Measurements from ENCODE around the gene ITGBL1. TPM values are rescaled to one million over a fixed set of nuclear protein-coding genes. Genes with fewer than 3 reads are reported as not detected.

Gene ITGBL1
- total and polyA plus RNA-seq, 2 of the 4 experiments (the other 2 are of a cell fraction) = 22.2 to 24.2 TPM

DNA sequence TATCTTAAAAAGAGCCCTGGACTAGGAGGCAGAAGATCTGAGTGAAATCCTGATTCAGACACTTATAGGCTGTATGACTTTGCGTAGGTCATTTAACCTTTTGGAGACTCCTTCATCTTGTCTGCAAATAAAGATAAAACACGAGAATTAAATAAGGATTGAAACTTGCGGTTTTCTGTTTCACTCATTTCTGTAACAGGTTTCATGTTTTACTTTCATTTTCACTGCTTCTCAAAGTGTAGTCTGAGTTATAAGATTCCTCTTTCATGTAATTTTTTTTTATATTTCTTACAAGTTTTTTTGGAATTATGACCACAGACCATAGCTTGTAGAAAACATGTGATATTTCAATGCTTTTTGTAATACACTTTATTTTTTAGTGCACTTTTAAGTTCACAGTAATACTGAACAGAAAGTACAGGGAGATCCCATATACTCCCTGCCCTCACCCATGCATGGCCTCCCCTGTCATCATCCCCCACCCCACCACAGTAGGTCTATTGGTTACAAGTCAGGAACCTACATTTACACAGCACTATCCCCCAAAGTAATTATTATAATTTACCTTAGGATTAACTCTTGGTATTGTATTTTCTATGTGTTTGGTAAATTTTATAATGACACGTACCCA, 174.6 kb downstream of the ITGBL1 start:
- TF ChIP-seq BHLHE40 (IDR thresholded peaks at IDR 0.05; ENCODE audit: low read depth, low read length) (no peak), CHD1 (IDR thresholded peaks at IDR 0.05; ENCODE audit: low read depth, low read length) (no peak), MAFK (IDR thresholded peaks at IDR 0.05; ENCODE audit: low read depth, low read length) (no peak), SMC3 (IDR thresholded peaks at IDR 0.05; ENCODE audit: low read depth, low read length) (no peak), CEBPB (IDR thresholded peaks at IDR 0.05; ENCODE audit: low read depth, low read length) (no peak), MXI1 (IDR thresholded peaks at IDR 0.05; ENCODE audit: borderline replicate concordance, low read depth, low read length) (no peak), RFX5 (IDR thresholded peaks at IDR 0.05; ENCODE audit: low read depth, low read length) (no peak), FOS (IDR thresholded peaks at IDR 0.05; ENCODE audit: low read depth, low read length) (no peak), RAD21 (IDR thresholded peaks at IDR 0.05; ENCODE audit: low read length) (no peak), RCOR1 (IDR thresholded peaks at IDR 0.05; ENCODE audit: insufficient replicate concordance, low read length) (no peak), NFE2L2 (IDR thresholded peaks at IDR 0.05; ENCODE audit: low read depth, low read length) (no peak), POLR2A (IDR thresholded peaks at IDR 0.05; ENCODE audit: low read depth, low read length) (no peak)
- TF ChIP-seq, protein P1, sequence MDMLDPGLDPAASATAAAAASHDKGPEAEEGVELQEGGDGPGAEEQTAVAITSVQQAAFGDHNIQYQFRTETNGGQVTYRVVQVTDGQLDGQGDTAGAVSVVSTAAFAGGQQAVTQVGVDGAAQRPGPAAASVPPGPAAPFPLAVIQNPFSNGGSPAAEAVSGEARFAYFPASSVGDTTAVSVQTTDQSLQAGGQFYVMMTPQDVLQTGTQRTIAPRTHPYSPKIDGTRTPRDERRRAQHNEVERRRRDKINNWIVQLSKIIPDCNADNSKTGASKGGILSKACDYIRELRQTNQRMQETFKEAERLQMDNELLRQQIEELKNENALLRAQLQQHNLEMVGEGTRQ (IDR thresholded peaks at IDR 0.05; ENCODE audit: low read depth, low read length) = no peak
- TF ChIP-seq, protein P2, sequence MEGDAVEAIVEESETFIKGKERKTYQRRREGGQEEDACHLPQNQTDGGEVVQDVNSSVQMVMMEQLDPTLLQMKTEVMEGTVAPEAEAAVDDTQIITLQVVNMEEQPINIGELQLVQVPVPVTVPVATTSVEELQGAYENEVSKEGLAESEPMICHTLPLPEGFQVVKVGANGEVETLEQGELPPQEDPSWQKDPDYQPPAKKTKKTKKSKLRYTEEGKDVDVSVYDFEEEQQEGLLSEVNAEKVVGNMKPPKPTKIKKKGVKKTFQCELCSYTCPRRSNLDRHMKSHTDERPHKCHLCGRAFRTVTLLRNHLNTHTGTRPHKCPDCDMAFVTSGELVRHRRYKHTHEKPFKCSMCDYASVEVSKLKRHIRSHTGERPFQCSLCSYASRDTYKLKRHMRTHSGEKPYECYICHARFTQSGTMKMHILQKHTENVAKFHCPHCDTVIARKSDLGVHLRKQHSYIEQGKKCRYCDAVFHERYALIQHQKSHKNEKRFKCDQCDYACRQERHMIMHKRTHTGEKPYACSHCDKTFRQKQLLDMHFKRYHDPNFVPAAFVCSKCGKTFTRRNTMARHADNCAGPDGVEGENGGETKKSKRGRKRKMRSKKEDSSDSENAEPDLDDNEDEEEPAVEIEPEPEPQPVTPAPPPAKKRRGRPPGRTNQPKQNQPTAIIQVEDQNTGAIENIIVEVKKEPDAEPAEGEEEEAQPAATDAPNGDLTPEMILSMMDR (conservative IDR thresholded peaks at IDR 0.05; ENCODE audit: low read depth, low read length) = no peak
- Histone ChIP-seq H4K20me1 (ENCODE audit: insufficient read depth, low read length) (no peaks in the 10 kb centered on the region), H3K79me1 (ENCODE audit: low read depth in 1 of 2, low read length in 2 of 2) (no peaks in the 10 kb centered on the region), H2BK5ac (ENCODE audit: low read depth, low read length, poor library complexity, severe bottlenecking) (peak overlapping the region; percentile 60), H3K4me2 (ENCODE audit: low read depth, low read length) (peak overlapping the region; percentile 99), H4K8ac (ENCODE audit: low read depth in 2 of 2, low read length in 2 of 2) (peak overlapping the region in 1 of 2 experiments; percentile 80; a peak in 2 of 4 replicates), H2AK5ac (ENCODE audit: low read depth, low read length) (no peak overlapping the region), H3K4me3 (ENCODE audit: insufficient read depth, low read depth, low read length) (peak overlapping the region; percentile 25; the same call in 1 of the 2 replicates), H3K4ac (ENCODE audit: low read depth, low read length) (no peak overlapping the region), H4K91ac (ENCODE audit: insufficient read depth, low read depth, low read length) (no peak overlapping the region), H3K9me1 (ENCODE audit: insufficient read depth, low read length) (0 out of 2 replicates have a peak, but pooled peaks cover 3% of the 10 kb centered on the region), H2AK9ac (replicated peaks; ENCODE audit: low read depth, low read length, poor library complexity) (no peak overlapping the region), H3K4me1 (ENCODE audit: control insufficient read depth, insufficient read depth, low read length) (peaks cover 4% of the 10 kb centered on the region; the same call in 1 of the 2 replicates), H3K27me3 (ENCODE audit: control insufficient read depth, insufficient read depth, low read length) (no peaks in the 10 kb centered on the region), H3K36me3 (ENCODE audit: control insufficient read depth, insufficient read depth, low read length) (no peaks in the 10 kb centered on the region), H2BK15ac (ENCODE audit: low read depth, low read length) (no peak overlapping the region), H3K14ac (replicated peaks; ENCODE audit: low read depth, low read length) (peak overlapping the region; percentile 48; the same call in 1 of the 2 replicates), H2AFZ (replicated peaks; ENCODE audit: low read length, poor library complexity) (peak overlapping the region; percentile 71), H2BK120ac (ENCODE audit: low read depth, low read length) (peak overlapping the region; percentile 55; the same call in 1 of the 2 replicates), H4K5ac (ENCODE audit: low read depth, low read length) (0 out of 2 replicates have a peak overlapping the region, but pooled peaks have one; percentile 92), H2BK20ac (ENCODE audit: low read depth, low read length) (peak overlapping the region; percentile 5; the same call in 1 of the 2 replicates), H3K23ac (ENCODE audit: low read depth, low read length) (no peak overlapping the region), H3K18ac (ENCODE audit: low read depth, low read length) (peak overlapping the region; percentile 82; the same call in 1 of the 2 replicates), H3K9ac (ENCODE audit: low read depth, low read length) (no peak overlapping the region; the same call in 1 of the 2 replicates), H3K9me3 (ENCODE audit: control insufficient read depth, insufficient read depth, low read length) (no peaks in the 10 kb centered on the region), H3K27ac (ENCODE audit: insufficient read depth, low read length) (no peak overlapping the region), H3K56ac (ENCODE audit: extremely low read depth, insufficient read depth, low read length) (no peak overlapping the region)
- BruUV-seq (replicated peaks) = no TSS peak
- intact Hi-C loops (cut with micrococcal nuclease) (no loop called here), in situ Hi-C loops (cut with MboI; ENCODE audit: low sequenced_read_pairs) (no loop called here), dilution Hi-C loops (cut with HindIII; ENCODE audit: low sequenced_read_pairs, unreplicated experiment) (no loop called here)
- ChIA-PET CTCF (interaction anchor here (0.7 to 1.4 kb wide), 2 partner anchors 17 to 702 kb away, joined by 3 read pairs; no protein-coding TSS in a partner anchor), POLR2A (ENCODE audit: unreplicated experiment) (no interaction called here)
- WGBS, 2 experiments (ENCODE audit: extremely low coverage in 2 of 2, insufficient read length in 1 of 2) = no CpG with 5 or more reads among the region's 4 CpGs
- DNase-seq = peak; percentile 2
- ATAC-seq (ENCODE audit: low read depth) = peak; percentile 64; the same call in 1 of the 2 replicates

All from IMR-90 (cell line).